ENCODE results near the gene PRKN. TPM values are rescaled to one million over a fixed set of nuclear protein-coding genes. Genes with fewer than 3 reads are reported as not detected.

PRKN gene
- total and polyA plus RNA-seq, 2 experiments from 2014 or later = 1.2 to 2.3 TPM

DNA sequence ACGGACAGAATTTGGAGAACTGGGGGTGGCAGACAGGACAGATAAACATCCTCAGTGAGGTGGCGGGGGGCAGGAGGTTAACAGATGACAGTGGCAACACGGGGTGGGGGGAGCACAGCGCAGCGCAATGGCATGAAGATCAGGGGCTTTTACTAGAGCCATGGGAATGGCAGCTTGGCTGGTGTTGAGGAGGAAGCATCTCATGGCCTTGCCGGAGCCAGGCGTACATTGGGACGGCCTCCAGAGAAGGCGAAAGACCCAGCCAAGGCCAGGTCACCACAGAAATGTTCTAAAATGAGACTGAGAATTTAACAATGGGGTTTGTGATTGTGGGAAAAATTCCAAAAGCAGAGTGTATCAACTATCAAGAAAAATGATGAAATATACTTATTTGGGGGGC is 173.0 kb downstream of the PRKN start:
- Histone ChIP-seq H3K9me2 (ENCODE audit: insufficient read depth) (no peaks in the 10 kb centered on the region), H4K20me1 (ENCODE audit: insufficient read depth) (no peaks in the 10 kb centered on the region), H3K9me3 (ENCODE audit: low read depth) (no peaks in the 10 kb centered on the region), H3F3A (ENCODE audit: insufficient read depth) (no peaks in the 10 kb centered on the region), H3K27me3 (replicated peaks; ENCODE audit: insufficient read depth) (no peaks in the 10 kb centered on the region), H3K4me2 (ENCODE audit: unreplicated experiment) (no peak overlapping the region), H2AFZ (no peak overlapping the region), H3K36me3 (ENCODE audit: low read depth) (no peaks in the 10 kb centered on the region), H3K4me1 (ENCODE audit: insufficient read depth) (no peaks in the 10 kb centered on the region), H3K9ac (no peak overlapping the region), H3K79me2 (ENCODE audit: insufficient read depth) (no peaks in the 10 kb centered on the region), H3K4me3 (no peak overlapping the region), H3K27ac (no peak overlapping the region)
- 75 to 79% methylated on average over 9 of the region's 9 CpGs for WGBS, 2 experiments (ENCODE audit: low coverage in 1 of 2, low lambda C conversion rate in 2 of 2, missing lambda C conversion rate in 2 of 2)
- no peak for TF ChIP-seq EZH2 (IDR thresholded peaks at IDR 0.05; ENCODE audit: insufficient read depth, poor library complexity, severe bottlenecking)
- TF ChIP-seq EZH2phosphoT487 (IDR thresholded peaks at IDR 0.05; ENCODE audit: insufficient read depth, low read depth) = no peak
- in situ Hi-C loops (cut with MboI) = no loop called here
- DNase-seq = no peak

DNA sequence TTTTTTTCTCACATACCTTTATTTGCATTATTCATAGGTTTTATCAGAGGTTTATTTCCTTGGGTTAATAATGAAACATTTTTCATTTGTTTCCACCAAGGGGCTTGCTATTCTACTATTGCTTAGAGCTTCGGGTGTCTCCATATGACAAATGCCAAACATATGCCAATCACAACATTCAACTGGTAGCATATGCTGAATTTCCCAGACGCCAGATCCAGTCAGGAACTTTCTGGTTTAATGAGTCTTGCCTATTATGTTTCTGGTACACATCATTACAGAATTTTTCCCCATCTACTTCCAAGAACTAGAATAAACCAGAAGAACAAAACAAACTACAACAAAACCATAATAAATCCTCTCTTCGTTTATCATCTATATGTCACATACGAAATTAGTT is 180.7 kb downstream of the PRKN start:
- Histone ChIP-seq H3K9me2 (ENCODE audit: insufficient read depth) (no peaks in the 10 kb centered on the region), H3K9ac (no peak overlapping the region), H3K36me3 (ENCODE audit: low read depth) (no peaks in the 10 kb centered on the region), H3K9me3 (ENCODE audit: low read depth) (no peaks in the 10 kb centered on the region), H3K27me3 (replicated peaks; ENCODE audit: insufficient read depth) (no peaks in the 10 kb centered on the region), H3K79me2 (ENCODE audit: insufficient read depth) (no peaks in the 10 kb centered on the region), H3K4me3 (no peak overlapping the region), H2AFZ (no peak overlapping the region), H3K27ac (no peak overlapping the region), H3K4me2 (ENCODE audit: unreplicated experiment) (no peak overlapping the region), H3F3A (ENCODE audit: insufficient read depth) (no peaks in the 10 kb centered on the region), H3K4me1 (ENCODE audit: insufficient read depth) (no peaks in the 10 kb centered on the region), H4K20me1 (ENCODE audit: insufficient read depth) (no peaks in the 10 kb centered on the region)
- in situ Hi-C loops (cut with MboI) = no loop called here
- 18 to 21% methylated on average over 4 of the region's 4 CpGs for WGBS, 2 experiments (ENCODE audit: low coverage in 1 of 2, low lambda C conversion rate in 2 of 2, missing lambda C conversion rate in 2 of 2)
- TF ChIP-seq EZH2phosphoT487 (IDR thresholded peaks at IDR 0.05; ENCODE audit: insufficient read depth, low read depth) = no peak
- no peak for TF ChIP-seq EZH2 (IDR thresholded peaks at IDR 0.05; ENCODE audit: insufficient read depth, poor library complexity, severe bottlenecking)
- no peak for DNase-seq

DNA sequence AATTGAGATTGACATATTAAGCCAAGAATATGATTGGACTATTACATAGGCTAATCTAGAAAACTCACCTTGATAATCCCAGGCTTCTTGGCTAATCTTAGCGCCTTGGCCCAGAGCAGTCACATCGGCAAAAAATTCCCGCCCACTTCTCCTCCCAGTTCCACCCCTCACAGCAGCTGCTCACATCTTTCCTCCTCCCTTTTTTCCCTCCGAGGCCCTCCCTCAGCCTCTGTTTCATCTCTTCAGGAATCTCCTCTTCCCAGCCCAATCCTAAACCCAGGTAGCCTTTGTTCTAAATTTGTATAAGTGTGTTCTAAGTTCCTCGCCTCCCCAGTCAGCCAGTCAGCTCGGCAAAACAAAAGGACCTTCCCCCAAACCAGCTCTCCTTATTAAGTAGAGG is 184.3 kb downstream of the PRKN start:
- Histone ChIP-seq H2AFZ (no peak overlapping the region), H3K9me3 (ENCODE audit: low read depth) (no peaks in the 10 kb centered on the region), H3K27me3 (replicated peaks; ENCODE audit: insufficient read depth) (no peaks in the 10 kb centered on the region), H3F3A (ENCODE audit: insufficient read depth) (no peaks in the 10 kb centered on the region), H3K27ac (no peak overlapping the region), H3K36me3 (ENCODE audit: low read depth) (no peaks in the 10 kb centered on the region), H3K9ac (no peak overlapping the region), H3K4me1 (ENCODE audit: insufficient read depth) (no peaks in the 10 kb centered on the region), H3K4me3 (no peak overlapping the region), H4K20me1 (ENCODE audit: insufficient read depth) (no peaks in the 10 kb centered on the region), H3K79me2 (ENCODE audit: insufficient read depth) (no peaks in the 10 kb centered on the region), H3K9me2 (ENCODE audit: insufficient read depth) (no peaks in the 10 kb centered on the region), H3K4me2 (ENCODE audit: unreplicated experiment) (no peak overlapping the region)
- 78 to 87% methylated on average over 6 of the region's 6 CpGs for WGBS, 2 experiments (ENCODE audit: low coverage in 1 of 2, low lambda C conversion rate in 2 of 2, missing lambda C conversion rate in 2 of 2)
- TF ChIP-seq EZH2phosphoT487 (IDR thresholded peaks at IDR 0.05; ENCODE audit: insufficient read depth, low read depth) (no peak), EZH2 (IDR thresholded peaks at IDR 0.05; ENCODE audit: insufficient read depth, poor library complexity, severe bottlenecking) (no peak)
- no peak for DNase-seq
- in situ Hi-C loops (cut with MboI) = no loop called here

DNA sequence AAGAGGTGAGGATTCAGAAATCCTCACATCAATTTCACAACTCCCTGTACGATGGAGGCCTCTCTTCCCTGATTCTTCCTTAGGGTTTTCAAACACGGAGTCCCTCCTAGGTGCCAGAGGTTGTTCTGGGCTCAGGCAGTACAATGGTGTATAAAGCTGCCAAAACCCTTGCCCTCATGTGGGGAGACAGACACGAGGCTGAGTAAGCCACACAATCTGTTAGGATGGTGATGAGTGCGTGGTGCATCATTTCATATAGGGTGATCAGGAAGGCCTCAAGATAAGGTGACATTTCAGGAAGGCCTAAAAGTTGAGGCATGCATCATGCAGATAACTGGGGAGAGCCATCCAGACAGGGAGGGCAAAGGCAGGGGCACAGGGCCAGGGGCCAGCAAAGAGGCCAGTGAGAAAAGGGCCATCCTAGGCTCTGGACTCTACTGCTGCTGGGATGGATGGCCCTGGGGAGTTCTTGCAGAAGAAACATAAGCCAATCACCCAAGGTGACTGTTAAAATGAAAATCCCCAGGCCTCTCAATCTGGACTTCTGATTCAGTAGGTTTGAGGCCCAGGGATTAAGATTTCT is 186.5 kb downstream of the PRKN start:
- no peaks in the 10 kb centered on the region for H3K4me1 ChIP-seq (ENCODE audit: insufficient read depth)
- H2AFZ ChIP-seq = no peak overlapping the region
- no peak for DNase-seq
- no peak overlapping the region for H3K4me2 ChIP-seq (ENCODE audit: unreplicated experiment)
- H3K79me2 ChIP-seq (ENCODE audit: insufficient read depth) = no peaks in the 10 kb centered on the region
- H3K27me3 ChIP-seq (replicated peaks; ENCODE audit: insufficient read depth) = no peaks in the 10 kb centered on the region
- no peaks in the 10 kb centered on the region for H4K20me1 ChIP-seq (ENCODE audit: insufficient read depth)
- 66 to 68% methylated on average over 4 of the region's 4 CpGs for WGBS, 2 experiments (ENCODE audit: low coverage in 1 of 2, low lambda C conversion rate in 2 of 2, missing lambda C conversion rate in 2 of 2)
- no peaks in the 10 kb centered on the region for H3K9me3 ChIP-seq (ENCODE audit: low read depth)
- H3K36me3 ChIP-seq (ENCODE audit: low read depth) = no peaks in the 10 kb centered on the region
- in situ Hi-C loops (cut with MboI) = no loop called here
- no peak overlapping the region for H3K4me3 ChIP-seq
- H3F3A ChIP-seq (ENCODE audit: insufficient read depth) = no peaks in the 10 kb centered on the region
- H3K9me2 ChIP-seq (ENCODE audit: insufficient read depth) = no peaks in the 10 kb centered on the region
- TF ChIP-seq EZH2 (IDR thresholded peaks at IDR 0.05; ENCODE audit: insufficient read depth, poor library complexity, severe bottlenecking) (no peak), EZH2phosphoT487 (IDR thresholded peaks at IDR 0.05; ENCODE audit: insufficient read depth, low read depth) (no peak)
- H3K27ac ChIP-seq = no peak overlapping the region
- H3K9ac ChIP-seq = no peak overlapping the region

DNA sequence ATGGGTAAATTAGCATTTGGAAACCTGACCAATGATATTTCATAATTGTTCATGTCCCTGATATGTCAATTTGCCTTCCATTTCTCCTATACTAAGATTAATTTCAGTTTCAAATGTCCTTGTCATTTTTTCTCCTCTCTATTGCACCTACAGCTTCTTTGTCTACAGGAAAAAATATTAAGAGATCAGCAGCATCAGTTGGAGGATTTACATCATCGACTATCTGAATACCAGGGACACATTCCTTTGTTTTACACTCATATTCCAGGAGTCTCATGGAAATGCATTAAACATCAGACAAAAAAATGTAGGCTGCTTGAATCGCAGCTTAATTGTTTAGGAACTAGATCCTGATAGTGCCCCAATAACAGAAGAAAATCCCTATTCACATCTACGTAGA is 188.2 kb downstream of the PRKN start:
- TF ChIP-seq EZH2 (IDR thresholded peaks at IDR 0.05; ENCODE audit: insufficient read depth, poor library complexity, severe bottlenecking) = no peak
- no peak for TF ChIP-seq EZH2phosphoT487 (IDR thresholded peaks at IDR 0.05; ENCODE audit: insufficient read depth, low read depth)
- H3K27me3 ChIP-seq (replicated peaks; ENCODE audit: insufficient read depth) = no peaks in the 10 kb centered on the region
- peak; percentile 7 for DNase-seq
- no peaks in the 10 kb centered on the region for H3K9me3 ChIP-seq (ENCODE audit: low read depth)
- H3K9me2 ChIP-seq (ENCODE audit: insufficient read depth) = no peaks in the 10 kb centered on the region
- no peak overlapping the region for H3K4me2 ChIP-seq (ENCODE audit: unreplicated experiment)
- H3K79me2 ChIP-seq (ENCODE audit: insufficient read depth) = no peaks in the 10 kb centered on the region
- H3K9ac ChIP-seq = no peak overlapping the region
- no peak overlapping the region for H2AFZ ChIP-seq
- H3K27ac ChIP-seq = no peak overlapping the region
- H3K4me3 ChIP-seq = no peak overlapping the region
- no peaks in the 10 kb centered on the region for H3K36me3 ChIP-seq (ENCODE audit: low read depth)
- H3F3A ChIP-seq (ENCODE audit: insufficient read depth) = no peaks in the 10 kb centered on the region
- in situ Hi-C loops (cut with MboI) = no loop called here
- no peaks in the 10 kb centered on the region for H4K20me1 ChIP-seq (ENCODE audit: insufficient read depth)
- WGBS, 2 experiments (ENCODE audit: low coverage in 1 of 2, low lambda C conversion rate in 2 of 2, missing lambda C conversion rate in 2 of 2) = 53 to 57% methylated on average over 3 of the region's 3 CpGs
- no peaks in the 10 kb centered on the region for H3K4me1 ChIP-seq (ENCODE audit: insufficient read depth)
